ENCODE data around the gene SCGB1A1.

- TF ChIP-seq REST (IDR thresholded peaks at IDR 0.05; ENCODE audit: low read depth, low read length) (no peak), TEAD4 (IDR thresholded peaks at IDR 0.05; ENCODE audit: borderline replicate concordance, insufficient read depth) (no peak), CTCF (IDR thresholded peaks at IDR 0.05) (no peak), RCOR1 (IDR thresholded peaks at IDR 0.05; ENCODE audit: low read length) (peak; percentile 61; the same call in 1 of the 2 replicates), EP300 (IDR thresholded peaks at IDR 0.05; ENCODE audit: borderline replicate concordance in 1 of 2, low read depth in 1 of 2, low read length in 1 of 2) (peak in 1 of 2 experiments; percentile 79; a peak in 2 of 4 replicates), TAF1 (IDR thresholded peaks at IDR 0.05; ENCODE audit: borderline replicate concordance, low read depth, low read length) (no peak), CHD2 (IDR thresholded peaks at IDR 0.05; ENCODE audit: low read length, partially characterized antibody) (peak; percentile 67), MAX (IDR thresholded peaks at IDR 0.05; ENCODE audit: low read depth) (peak; percentile 14), SMC3 (IDR thresholded peaks at IDR 0.05; ENCODE audit: low read depth, low read length) (no peak), YY1 (IDR thresholded peaks at IDR 0.05; ENCODE audit: low read depth) (no peak), POLR2AphosphoS5 (IDR thresholded peaks at IDR 0.05; ENCODE audit: low read depth, low read length) (no peak; the same call in 1 of the 2 replicates), PBX3 (IDR thresholded peaks at IDR 0.05) (peak; percentile 72), ZBTB33 (IDR thresholded peaks at IDR 0.05; ENCODE audit: borderline replicate concordance, low read depth) (no peak), RFX5 (IDR thresholded peaks at IDR 0.05; ENCODE audit: low read length) (no peak)
Observed at GRCh38 chr11:62427630-62428233, 8.9 kb downstream of the SCGB1A1 start.

Measured in SK-N-SH (cell line).